ENCODE data around the gene FYN.

GRCh38 chr6:111628142-111628850 is 245.0 kb downstream of the FYN start:
- TF ChIP-seq, protein P1, sequence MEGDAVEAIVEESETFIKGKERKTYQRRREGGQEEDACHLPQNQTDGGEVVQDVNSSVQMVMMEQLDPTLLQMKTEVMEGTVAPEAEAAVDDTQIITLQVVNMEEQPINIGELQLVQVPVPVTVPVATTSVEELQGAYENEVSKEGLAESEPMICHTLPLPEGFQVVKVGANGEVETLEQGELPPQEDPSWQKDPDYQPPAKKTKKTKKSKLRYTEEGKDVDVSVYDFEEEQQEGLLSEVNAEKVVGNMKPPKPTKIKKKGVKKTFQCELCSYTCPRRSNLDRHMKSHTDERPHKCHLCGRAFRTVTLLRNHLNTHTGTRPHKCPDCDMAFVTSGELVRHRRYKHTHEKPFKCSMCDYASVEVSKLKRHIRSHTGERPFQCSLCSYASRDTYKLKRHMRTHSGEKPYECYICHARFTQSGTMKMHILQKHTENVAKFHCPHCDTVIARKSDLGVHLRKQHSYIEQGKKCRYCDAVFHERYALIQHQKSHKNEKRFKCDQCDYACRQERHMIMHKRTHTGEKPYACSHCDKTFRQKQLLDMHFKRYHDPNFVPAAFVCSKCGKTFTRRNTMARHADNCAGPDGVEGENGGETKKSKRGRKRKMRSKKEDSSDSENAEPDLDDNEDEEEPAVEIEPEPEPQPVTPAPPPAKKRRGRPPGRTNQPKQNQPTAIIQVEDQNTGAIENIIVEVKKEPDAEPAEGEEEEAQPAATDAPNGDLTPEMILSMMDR (CRISPR knock-in tag; IDR thresholded peaks at IDR 0.05) = no peak
- TF ChIP-seq EZH2 (conservative IDR thresholded peaks at IDR 0.05; ENCODE audit: low read depth, low read length) (no peak), TFAP4 (IDR thresholded peaks at IDR 0.05; ENCODE audit: borderline replicate concordance, low read depth) (no peak), ZBTB1 (CRISPR knock-in tag; IDR thresholded peaks at IDR 0.05; ENCODE audit: borderline replicate concordance) (no peak), PHB2 (IDR thresholded peaks at IDR 0.05; ENCODE audit: partially characterized antibody) (no peak), RAD21 (CRISPR knock-in tag; IDR thresholded peaks at IDR 0.05) (no peak), ZNF180 (CRISPR knock-in tag; IDR thresholded peaks at IDR 0.05; ENCODE audit: borderline replicate concordance, low read depth) (no peak)
- TF ChIP-seq, protein P2, sequence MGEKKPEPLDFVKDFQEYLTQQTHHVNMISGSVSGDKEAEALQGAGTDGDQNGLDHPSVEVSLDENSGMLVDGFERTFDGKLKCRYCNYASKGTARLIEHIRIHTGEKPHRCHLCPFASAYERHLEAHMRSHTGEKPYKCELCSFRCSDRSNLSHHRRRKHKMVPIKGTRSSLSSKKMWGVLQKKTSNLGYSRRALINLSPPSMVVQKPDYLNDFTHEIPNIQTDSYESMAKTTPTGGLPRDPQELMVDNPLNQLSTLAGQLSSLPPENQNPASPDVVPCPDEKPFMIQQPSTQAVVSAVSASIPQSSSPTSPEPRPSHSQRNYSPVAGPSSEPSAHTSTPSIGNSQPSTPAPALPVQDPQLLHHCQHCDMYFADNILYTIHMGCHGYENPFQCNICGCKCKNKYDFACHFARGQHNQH (CRISPR knock-in tag; IDR thresholded peaks at IDR 0.05) = no peak

Data from HepG2 (cell line).